B cell (primary cell): ENCODE results near the gene PURB.

Experiments used
- EZH2 ChIP-seq: IDR thresholded peaks from 2 replicates; pipeline ENCODE4 v1.6.1; 2012; ENCODE audit warnings: borderline replicate concordance, low read depth, mild to moderate bottlenecking, moderate library complexity, low read length; ENCODE audit not compliant: insufficient read depth, poor library complexity, severe bottlenecking
- TF ChIP-seq, protein P1 (sequence below): fragments of 200-600 bp; IDR thresholded peaks from one replicate; pipeline ENCODE4 v1.8.0; 2022; ENCODE audit warnings: antibody characterized with exemption, mild to moderate bottlenecking

DNA sequence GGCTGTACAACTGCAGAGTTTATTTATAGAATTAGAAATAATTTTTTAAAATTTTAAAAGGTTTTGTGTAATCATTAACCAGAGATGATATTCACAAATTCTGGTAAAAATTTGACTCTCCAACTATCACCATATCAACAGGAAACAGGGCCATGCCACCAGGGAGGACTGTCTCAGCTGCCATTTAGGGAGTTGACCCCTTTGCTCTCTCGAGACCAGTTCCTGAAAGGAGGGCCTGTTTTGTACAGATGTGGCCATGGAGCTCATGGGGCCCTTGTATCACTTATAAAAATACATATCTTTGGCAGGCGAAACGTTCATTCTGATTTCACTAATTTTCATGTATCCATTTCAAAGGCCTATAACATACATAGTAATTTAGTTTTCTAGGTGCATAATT is 57.8 kb downstream of the PURB start:
- TF ChIP-seq, protein P1, sequence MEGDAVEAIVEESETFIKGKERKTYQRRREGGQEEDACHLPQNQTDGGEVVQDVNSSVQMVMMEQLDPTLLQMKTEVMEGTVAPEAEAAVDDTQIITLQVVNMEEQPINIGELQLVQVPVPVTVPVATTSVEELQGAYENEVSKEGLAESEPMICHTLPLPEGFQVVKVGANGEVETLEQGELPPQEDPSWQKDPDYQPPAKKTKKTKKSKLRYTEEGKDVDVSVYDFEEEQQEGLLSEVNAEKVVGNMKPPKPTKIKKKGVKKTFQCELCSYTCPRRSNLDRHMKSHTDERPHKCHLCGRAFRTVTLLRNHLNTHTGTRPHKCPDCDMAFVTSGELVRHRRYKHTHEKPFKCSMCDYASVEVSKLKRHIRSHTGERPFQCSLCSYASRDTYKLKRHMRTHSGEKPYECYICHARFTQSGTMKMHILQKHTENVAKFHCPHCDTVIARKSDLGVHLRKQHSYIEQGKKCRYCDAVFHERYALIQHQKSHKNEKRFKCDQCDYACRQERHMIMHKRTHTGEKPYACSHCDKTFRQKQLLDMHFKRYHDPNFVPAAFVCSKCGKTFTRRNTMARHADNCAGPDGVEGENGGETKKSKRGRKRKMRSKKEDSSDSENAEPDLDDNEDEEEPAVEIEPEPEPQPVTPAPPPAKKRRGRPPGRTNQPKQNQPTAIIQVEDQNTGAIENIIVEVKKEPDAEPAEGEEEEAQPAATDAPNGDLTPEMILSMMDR = no peak
- no peak for TF ChIP-seq EZH2
